HEK293T (cell line): ENCODE measurements around the gene SULT2B1.

Experiments
- CTCF ChIA-PET: fragments of 350-600 bp; formaldehyde crosslinking; extraction: SDS; loops from one replicate; lab custom pipeline; 2021; ENCODE audit warnings: antibody characterized with exemption, inconsistent platforms; lab: Yijun Ruan, JAX
- POLR2A ChIA-PET: fragments of 350-600 bp; formaldehyde crosslinking; extraction: SDS; loops from one replicate; lab custom pipeline; 2020; ENCODE audit warnings: antibody characterized with exemption, inconsistent platforms; lab: Yijun Ruan, JAX
- DNase-seq: peaks from one replicate; pipeline ENCODE4 v3.0.0; 2012; ENCODE audit warnings: mixed read lengths; ENCODE audit errors: extremely low spot score
- ARNT ChIP-seq: fragments of 450-650 bp; IDR thresholded peaks from 2 replicates; pipeline ENCODE4 v1.6.1; 2017; ENCODE audit warnings: mild to moderate bottlenecking
- BHLHE40 ChIP-seq: fragments of 450-650 bp; IDR thresholded peaks from 2 replicates; pipeline ENCODE4 v1.6.1; 2016; ENCODE audit warnings: mild to moderate bottlenecking, moderate library complexity, borderline replicate concordance
- CTBP1 ChIP-seq: fragments of 450-650 bp; IDR thresholded peaks from 2 replicates; pipeline ENCODE4 v1.6.1; 2016; ENCODE audit warnings: borderline replicate concordance
- ELF4 ChIP-seq: fragments of 450-650 bp; IDR thresholded peaks from 2 replicates; pipeline ENCODE4 v1.6.1; 2017; ENCODE audit warnings: antibody characterized with exemption
- FOXA1 ChIP-seq: fragments of 450-650 bp; IDR thresholded peaks from 2 replicates; pipeline ENCODE4 v1.6.1; 2016; ENCODE audit warnings: mild to moderate bottlenecking
- FOXK2 ChIP-seq: fragments of 450-650 bp; IDR thresholded peaks from 2 replicates; pipeline ENCODE4 v1.6.1; 2016; ENCODE audit warnings: mild to moderate bottlenecking
- FOXM1 ChIP-seq: fragments of 450-650 bp; IDR thresholded peaks from 2 replicates; pipeline ENCODE4 v1.6.1; 2017; ENCODE audit warnings: mild to moderate bottlenecking, borderline replicate concordance
- HDGF ChIP-seq: fragments of 450-650 bp; IDR thresholded peaks from 2 replicates; pipeline ENCODE4 v1.6.1; 2017; ENCODE audit warnings: antibody characterized with exemption, borderline replicate concordance
- L3MBTL2 ChIP-seq: fragments of 450-650 bp; conservative IDR thresholded peaks from 2 replicates; pipeline ENCODE4 v1.6.1; 2016; ENCODE audit warnings: mild to moderate bottlenecking
- LEF1 ChIP-seq: fragments of 450-650 bp; IDR thresholded peaks from 2 replicates; pipeline ENCODE4 v1.6.1; 2017; ENCODE audit warnings: mild to moderate bottlenecking, borderline replicate concordance
- NFRKB ChIP-seq: fragments of 450-650 bp; IDR thresholded peaks from 2 replicates; pipeline ENCODE4 v1.6.1; 2016; ENCODE audit warnings: mild to moderate bottlenecking, moderate library complexity
- PKNOX1 ChIP-seq: fragments of 450-650 bp; IDR thresholded peaks from 2 replicates; pipeline ENCODE4 v1.6.1; 2016
- SP1 ChIP-seq: fragments of 450-650 bp; IDR thresholded peaks from 2 replicates; pipeline ENCODE4 v1.6.1; 2017
- SUZ12 ChIP-seq: fragments of 450-650 bp; IDR thresholded peaks from 2 replicates; pipeline ENCODE4 v1.6.1; 2016; ENCODE audit warnings: mild to moderate bottlenecking
- TARDBP ChIP-seq: fragments of 450-650 bp; IDR thresholded peaks from 2 replicates; pipeline ENCODE4 v1.6.1; 2016
- ZNF384 ChIP-seq: fragments of 450-650 bp; IDR thresholded peaks from 2 replicates; pipeline ENCODE4 v1.6.1; 2016

Gene SULT2B1

GRCh38 chr19:48547722-48548121, 4.2 kb upstream of the SULT2B1 start:
- ChIA-PET POLR2A (no interaction called here), CTCF (no interaction called here)
- TF ChIP-seq ARNT (no peak), SUZ12 (no peak), LEF1 (no peak), PKNOX1 (no peak)
- DNase-seq, result no peak

GRCh38 chr19:48548253-48548911, 3.6 kb upstream of the SULT2B1 start:
- DNase-seq, result no peak
- TF ChIP-seq PKNOX1 (no peak), L3MBTL2 (no peak), FOXA1 (no peak), SP1 (no peak), TARDBP (no peak), BHLHE40 (no peak), ARNT (no peak), SUZ12 (no peak), CTBP1 (no peak; the same call in 1 of the 2 replicates), LEF1 (no peak), NFRKB (no peak), ZNF384 (no peak), HDGF (no peak), ELF4 (no peak), FOXK2 (no peak), FOXM1 (no peak)
- POLR2A ChIA-PET, result no interaction called here
- CTCF ChIA-PET, result no interaction called here

GRCh38 chr19:48549380-48549779, 2.6 kb upstream of the SULT2B1 start:
- no peak for TF ChIP-seq FOXK2
- TF ChIP-seq FOXA1, result no peak
- TF ChIP-seq NFRKB, result no peak
- TF ChIP-seq BHLHE40, result no peak
- TF ChIP-seq FOXM1, result no peak
- no peak for TF ChIP-seq SP1
- TF ChIP-seq TARDBP, result no peak
- TF ChIP-seq CTBP1, result no peak
- TF ChIP-seq HDGF, result no peak
- TF ChIP-seq ELF4, result no peak
- TF ChIP-seq PKNOX1, result no peak
- TF ChIP-seq ARNT, result no peak
- no peak for TF ChIP-seq LEF1
- TF ChIP-seq SUZ12, result no peak
- no peak for TF ChIP-seq ZNF384
- TF ChIP-seq L3MBTL2, result no peak
- ChIA-PET POLR2A (no interaction called here), CTCF (no interaction called here)
- no peak for DNase-seq

GRCh38 chr19:48552406-48553322, 692 bp downstream of the SULT2B1 start:
- CTCF ChIA-PET, result no interaction called here
- POLR2A ChIA-PET, result no interaction called here
- no peak for DNase-seq
- TF ChIP-seq ELF4, result no peak

GRCh38 chr19:48553676-48554384, 1.9 kb downstream of the SULT2B1 start:
- no peak for DNase-seq
- ChIA-PET POLR2A (interaction anchor here (1.0 to 2.0 kb wide), 2 partner anchors 14 to 40 kb away, joined by 4 to 5 read pairs; no protein-coding TSS in a partner anchor), CTCF (no interaction called here)
- TF ChIP-seq HDGF (no peak), ARNT (no peak), FOXK2 (no peak), ZNF384 (no peak), SUZ12 (no peak), SP1 (no peak), BHLHE40 (no peak), TARDBP (no peak), PKNOX1 (no peak)
